ENCODE measurements around the gene SSB. TPM values are rescaled to one million over a fixed set of nuclear protein-coding genes. Genes with fewer than 3 reads are reported as not detected.

The SSB gene
- total and polyA plus RNA-seq, 2 of the 13 experiments (the other 11 are each of a cell fraction or from before 2014, with no cell fraction given) = 109 to 208 TPM

DNA sequence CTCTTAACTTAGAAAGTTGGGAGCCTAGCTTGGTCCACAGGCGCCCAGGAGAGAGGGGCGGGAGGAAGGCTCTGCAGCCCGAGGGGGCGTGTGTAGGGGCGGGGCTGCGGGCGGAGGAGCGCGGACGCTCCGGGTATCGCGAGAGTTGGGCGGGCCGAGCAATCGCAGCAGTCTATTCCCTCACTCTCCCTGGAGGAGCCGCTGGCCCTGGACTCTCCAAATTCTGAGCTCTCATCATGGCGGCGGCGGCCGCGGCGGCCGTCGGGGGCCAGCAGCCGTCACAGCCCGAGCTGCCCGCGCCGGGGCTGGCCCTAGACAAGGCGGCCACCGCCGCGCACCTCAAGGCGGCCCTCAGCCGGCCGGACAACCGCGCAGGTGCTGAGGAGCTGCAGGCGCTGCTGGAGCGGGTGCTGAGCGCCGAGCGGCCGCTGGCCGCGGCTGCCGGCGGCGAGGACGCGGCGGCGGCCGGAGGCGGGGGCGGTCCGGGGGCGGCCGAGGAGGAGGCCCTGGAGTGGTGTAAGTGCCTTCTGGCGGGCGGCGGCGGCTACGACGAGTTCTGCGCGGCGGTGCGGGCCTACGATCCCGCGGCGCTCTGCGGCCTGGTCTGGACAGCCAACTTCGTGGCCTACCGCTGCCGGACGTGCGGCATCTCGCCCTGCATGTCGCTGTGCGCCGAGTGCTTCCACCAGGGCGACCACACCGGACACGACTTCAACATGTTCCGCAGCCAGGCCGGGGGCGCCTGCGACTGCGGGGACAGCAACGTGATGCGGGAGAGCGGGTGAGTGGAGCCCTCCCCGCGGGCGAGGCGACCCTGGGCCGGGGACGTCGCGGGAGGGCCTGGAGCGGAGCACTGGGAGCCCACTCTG, 28.8 kb downstream of the SSB start, which contains the start of gene UBR3 (continued):
- TF ChIP-seq, protein P1, sequence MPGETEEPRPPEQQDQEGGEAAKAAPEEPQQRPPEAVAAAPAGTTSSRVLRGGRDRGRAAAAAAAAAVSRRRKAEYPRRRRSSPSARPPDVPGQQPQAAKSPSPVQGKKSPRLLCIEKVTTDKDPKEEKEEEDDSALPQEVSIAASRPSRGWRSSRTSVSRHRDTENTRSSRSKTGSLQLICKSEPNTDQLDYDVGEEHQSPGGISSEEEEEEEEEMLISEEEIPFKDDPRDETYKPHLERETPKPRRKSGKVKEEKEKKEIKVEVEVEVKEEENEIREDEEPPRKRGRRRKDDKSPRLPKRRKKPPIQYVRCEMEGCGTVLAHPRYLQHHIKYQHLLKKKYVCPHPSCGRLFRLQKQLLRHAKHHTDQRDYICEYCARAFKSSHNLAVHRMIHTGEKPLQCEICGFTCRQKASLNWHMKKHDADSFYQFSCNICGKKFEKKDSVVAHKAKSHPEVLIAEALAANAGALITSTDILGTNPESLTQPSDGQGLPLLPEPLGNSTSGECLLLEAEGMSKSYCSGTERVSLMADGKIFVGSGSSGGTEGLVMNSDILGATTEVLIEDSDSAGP (CRISPR knock-in tag; IDR thresholded peaks at IDR 0.05; ENCODE audit: borderline replicate concordance) = 0 out of 2 replicates have a peak, but pooled peaks have one; percentile 30
- TF ChIP-seq ZFP36 (IDR thresholded peaks at IDR 0.05; ENCODE audit: borderline replicate concordance, low read depth, low read length, partially characterized antibody) = no peak
- TF ChIP-seq TBP (CRISPR knock-in tag; IDR thresholded peaks at IDR 0.05) = no peak
- peak; percentile 56 for TF ChIP-seq GABPB1 (CRISPR knock-in tag; IDR thresholded peaks at IDR 0.05)
- TF ChIP-seq, protein P2, sequence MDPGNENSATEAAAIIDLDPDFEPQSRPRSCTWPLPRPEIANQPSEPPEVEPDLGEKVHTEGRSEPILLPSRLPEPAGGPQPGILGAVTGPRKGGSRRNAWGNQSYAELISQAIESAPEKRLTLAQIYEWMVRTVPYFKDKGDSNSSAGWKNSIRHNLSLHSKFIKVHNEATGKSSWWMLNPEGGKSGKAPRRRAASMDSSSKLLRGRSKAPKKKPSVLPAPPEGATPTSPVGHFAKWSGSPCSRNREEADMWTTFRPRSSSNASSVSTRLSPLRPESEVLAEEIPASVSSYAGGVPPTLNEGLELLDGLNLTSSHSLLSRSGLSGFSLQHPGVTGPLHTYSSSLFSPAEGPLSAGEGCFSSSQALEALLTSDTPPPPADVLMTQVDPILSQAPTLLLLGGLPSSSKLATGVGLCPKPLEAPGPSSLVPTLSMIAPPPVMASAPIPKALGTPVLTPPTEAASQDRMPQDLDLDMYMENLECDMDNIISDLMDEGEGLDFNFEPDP (CRISPR knock-in tag; conservative IDR thresholded peaks at IDR 0.05) = no peak
- TF ChIP-seq ZNF530 (CRISPR knock-in tag; IDR thresholded peaks at IDR 0.05; ENCODE audit: low read depth) = 0 out of 2 replicates have a peak, but pooled peaks have one; percentile 73
- no peak for TF ChIP-seq NFKBIZ (CRISPR knock-in tag; IDR thresholded peaks at IDR 0.05)
- no peak for TF ChIP-seq ZNF781 (CRISPR knock-in tag; IDR thresholded peaks at IDR 0.05; ENCODE audit: borderline replicate concordance, not compliant biosample characterization)
- peak; percentile 68; the same call in 1 of the 2 replicates for TF ChIP-seq SIN3A (IDR thresholded peaks at IDR 0.05; ENCODE audit: borderline replicate concordance, low read depth, low read length)
- TF ChIP-seq, protein P3, sequence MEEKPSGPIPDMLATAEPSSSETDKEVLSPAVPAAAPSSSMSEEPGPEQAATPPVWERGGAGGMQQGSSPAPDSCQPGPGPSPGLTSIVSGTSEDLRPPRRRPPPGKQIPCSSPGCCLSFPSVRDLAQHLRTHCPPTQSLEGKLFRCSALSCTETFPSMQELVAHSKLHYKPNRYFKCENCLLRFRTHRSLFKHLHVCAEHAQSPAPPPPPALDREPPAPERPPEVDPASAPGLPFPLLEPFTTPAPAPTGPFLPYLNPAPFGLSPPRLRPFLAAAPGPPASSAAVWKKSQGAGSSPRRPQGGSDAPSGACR (CRISPR knock-in tag; IDR thresholded peaks at IDR 0.05) = peak; percentile 73; the same call in 1 of the 2 replicates
- no peak for TF ChIP-seq XRCC5 (optimal IDR thresholded peaks at IDR 0.05; ENCODE audit: low read length)
- TF ChIP-seq FOXA3 (CRISPR knock-in tag; IDR thresholded peaks at IDR 0.05) = no peak
- no peak for TF ChIP-seq BRD4 (CRISPR knock-in tag; IDR thresholded peaks at IDR 0.05)
- no peak for TF ChIP-seq HOXA7 (CRISPR knock-in tag; IDR thresholded peaks at IDR 0.05)
- no peak for TF ChIP-seq ARNT (IDR thresholded peaks at IDR 0.05)
- TF ChIP-seq ZNF703 (CRISPR knock-in tag; IDR thresholded peaks at IDR 0.05; ENCODE audit: borderline replicate concordance) = no peak
- TF ChIP-seq, protein P4, sequence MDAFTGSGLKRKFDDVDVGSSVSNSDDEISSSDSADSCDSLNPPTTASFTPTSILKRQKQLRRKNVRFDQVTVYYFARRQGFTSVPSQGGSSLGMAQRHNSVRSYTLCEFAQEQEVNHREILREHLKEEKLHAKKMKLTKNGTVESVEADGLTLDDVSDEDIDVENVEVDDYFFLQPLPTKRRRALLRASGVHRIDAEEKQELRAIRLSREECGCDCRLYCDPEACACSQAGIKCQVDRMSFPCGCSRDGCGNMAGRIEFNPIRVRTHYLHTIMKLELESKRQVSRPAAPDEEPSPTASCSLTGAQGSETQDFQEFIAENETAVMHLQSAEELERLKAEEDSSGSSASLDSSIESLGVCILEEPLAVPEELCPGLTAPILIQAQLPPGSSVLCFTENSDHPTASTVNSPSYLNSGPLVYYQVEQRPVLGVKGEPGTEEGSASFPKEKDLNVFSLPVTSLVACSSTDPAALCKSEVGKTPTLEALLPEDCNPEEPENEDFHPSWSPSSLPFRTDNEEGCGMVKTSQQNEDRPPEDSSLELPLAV (CRISPR knock-in tag; conservative IDR thresholded peaks at IDR 0.05; ENCODE audit: low read depth) = peak; percentile 78; the same call in 1 of the 2 replicates
- no peak for TF ChIP-seq GABPA (IDR thresholded peaks at IDR 0.05; ENCODE audit: low read depth, low read length)
- no peak for TF ChIP-seq GABPA (CRISPR knock-in tag; IDR thresholded peaks at IDR 0.05; ENCODE audit: low read depth)
- TF ChIP-seq, protein P5, sequence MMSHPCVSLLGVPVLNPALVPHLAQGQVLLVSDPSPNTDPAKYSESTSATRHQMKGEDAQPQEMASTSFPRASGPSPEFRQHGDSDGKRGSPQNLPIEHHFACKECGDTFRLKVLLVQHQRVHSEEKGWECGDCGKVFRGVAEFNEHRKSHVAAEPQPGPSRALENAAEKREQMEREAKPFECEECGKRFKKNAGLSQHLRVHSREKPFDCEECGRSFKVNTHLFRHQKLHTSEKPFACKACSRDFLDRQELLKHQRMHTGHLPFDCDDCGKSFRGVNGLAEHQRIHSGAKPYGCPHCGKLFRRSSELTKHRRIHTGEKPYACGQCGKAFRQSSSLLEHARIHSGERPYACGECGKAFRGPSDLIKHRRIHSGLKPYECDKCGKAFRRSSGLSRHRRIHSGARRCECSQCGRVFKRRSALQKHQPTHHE (CRISPR knock-in tag; IDR thresholded peaks at IDR 0.05; ENCODE audit: borderline replicate concordance) = no peak
- no peak for TF ChIP-seq MTA3 (CRISPR knock-in tag; IDR thresholded peaks at IDR 0.05)

Data from HepG2 (cell line).